Gastrocnemius medialis (tissue), 4 donors: ENCODE results near the gene FAM117B.

Experiments
- POLR2A ChIP-seq, 2 donors: fragments of 450-650 bp; IDR thresholded peaks; one replicate each; pipeline ENCODE4 v1.6.1; 2017; ENCODE audit warnings: antibody characterized with exemption in 2 of 2, mild to moderate bottlenecking in 2 of 2, moderate library complexity in 2 of 2
- TF ChIP-seq, protein P1 (sequence below), 5 experiments: fragments of 450-650 bp in 3 of 5; fragments of 200-600 bp in 2 of 5; sonication (generic) in 2 of 5; IDR thresholded peaks in 4 of 5; conservative IDR thresholded peaks in 1 of 5; 1 replicate in 4 of 5; 2 replicates in 1 of 5; pipeline ENCODE4 v1.5.1; 2016 to 2019; ENCODE audit warnings: antibody characterized with exemption in 5 of 5, mild to moderate bottlenecking in 3 of 5, moderate library complexity in 3 of 5

DNA sequence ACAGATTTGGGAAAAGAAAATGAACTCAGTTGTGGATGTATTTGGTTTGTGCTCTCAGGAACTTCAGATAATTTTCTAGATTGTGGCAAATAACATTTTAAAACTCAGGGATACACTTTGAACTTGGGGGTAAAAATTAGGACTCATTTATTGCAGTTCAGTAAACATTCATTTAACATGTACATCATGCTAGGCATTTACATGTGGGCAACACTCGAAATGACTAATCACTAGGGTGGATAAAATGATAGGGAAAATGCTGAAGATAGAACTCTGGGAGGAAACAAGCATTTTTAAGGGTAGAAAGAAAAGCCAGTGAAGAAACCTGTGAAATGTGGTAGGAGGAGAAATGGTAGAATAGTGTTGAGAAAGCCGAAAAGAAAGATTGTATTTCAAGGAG lies 7.8 kb downstream of the FAM117B start:
- TF ChIP-seq, protein P1, sequence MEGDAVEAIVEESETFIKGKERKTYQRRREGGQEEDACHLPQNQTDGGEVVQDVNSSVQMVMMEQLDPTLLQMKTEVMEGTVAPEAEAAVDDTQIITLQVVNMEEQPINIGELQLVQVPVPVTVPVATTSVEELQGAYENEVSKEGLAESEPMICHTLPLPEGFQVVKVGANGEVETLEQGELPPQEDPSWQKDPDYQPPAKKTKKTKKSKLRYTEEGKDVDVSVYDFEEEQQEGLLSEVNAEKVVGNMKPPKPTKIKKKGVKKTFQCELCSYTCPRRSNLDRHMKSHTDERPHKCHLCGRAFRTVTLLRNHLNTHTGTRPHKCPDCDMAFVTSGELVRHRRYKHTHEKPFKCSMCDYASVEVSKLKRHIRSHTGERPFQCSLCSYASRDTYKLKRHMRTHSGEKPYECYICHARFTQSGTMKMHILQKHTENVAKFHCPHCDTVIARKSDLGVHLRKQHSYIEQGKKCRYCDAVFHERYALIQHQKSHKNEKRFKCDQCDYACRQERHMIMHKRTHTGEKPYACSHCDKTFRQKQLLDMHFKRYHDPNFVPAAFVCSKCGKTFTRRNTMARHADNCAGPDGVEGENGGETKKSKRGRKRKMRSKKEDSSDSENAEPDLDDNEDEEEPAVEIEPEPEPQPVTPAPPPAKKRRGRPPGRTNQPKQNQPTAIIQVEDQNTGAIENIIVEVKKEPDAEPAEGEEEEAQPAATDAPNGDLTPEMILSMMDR (IDR thresholded peaks at IDR 0.05 in 4 of 5, conservative IDR thresholded peaks at IDR 0.05 in 1 of 5): no peak
- no peak for TF ChIP-seq POLR2A (IDR thresholded peaks at IDR 0.05)
